NCI-H2196 (cell line): ENCODE data around the gene TXNDC17.
A peak's percentile ranks its signal among the peaks of the same experiment; 100 is the strongest.
"Not testable (repeated sequence)": the region's sequence is repeated elsewhere in the genome, so short reads cannot be mapped to it uniquely, and the experiment has no call there.

Experiments used
- DNase-seq: peaks from one replicate; lab custom pipeline; 2025; ENCODE audit not compliant: unreplicated experiment; lab: John Stamatoyannopoulos, UW

TXNDC17 gene

GRCh38 chr17:6636616-6637457 lies 4.0 kb upstream of the TXNDC17 start:
- no peak for DNase-seq

GRCh38 chr17:6637458-6637840 lies 3.4 kb upstream of the TXNDC17 start:
- no peak for DNase-seq

- DNase-seq = no peak
Measured at GRCh38 chr17:6638046-6638908, 2.6 kb upstream of the TXNDC17 start.

GRCh38 chr17:6639014-6639585 lies 1.8 kb upstream of the TXNDC17 start:
- no peak for DNase-seq

- DNase-seq = no peak
Measured at GRCh38 chr17:6639586-6640535, 999 bp upstream of the TXNDC17 start.

- DNase-seq = no peak
Measured at GRCh38 chr17:6641247-6641863, 495 bp downstream of the TXNDC17 start.

GRCh38 chr17:6642592-6642991 lies 1.7 kb downstream of the TXNDC17 start:
- DNase-seq = no peak

GRCh38 chr17:6643451-6644125 lies 2.7 kb downstream of the TXNDC17 start:
- peak; percentile 62 for DNase-seq

- DNase-seq = peak; percentile 35
Measured at GRCh38 chr17:6648181-6648580, 7.3 kb downstream of the TXNDC17 start.

GRCh38 chr17:6651354-6651918 lies 10.6 kb downstream of the TXNDC17 start, which contains the start of the genes C17orf100 and MED31:
C17orf100 (plus strand) TSS chr17:6651762; CDS start chr17:6651914, 152 bp downstream.
MED31 (minus strand) TSS chr17:6651605; CDS start chr17:6651528, 77 bp downstream.
- DNase-seq = peak; percentile 85

GRCh38 chr17:6651919-6652452 lies 11.1 kb downstream of the TXNDC17 start:
- DNase-seq = peak; percentile 15

GRCh38 chr17:6654841-6655731 lies 14.2 kb downstream of the TXNDC17 start:
- DNase-seq = peak; percentile 60

GRCh38 chr17:6655732-6656361 lies 15.0 kb downstream of the TXNDC17 start:
- DNase-seq = not testable (repeated sequence)

GRCh38 chr17:6656797-6657632 lies 16.2 kb downstream of the TXNDC17 start:
- peak; percentile 25 for DNase-seq

GRCh38 chr17:6657633-6658287 lies 16.9 kb downstream of the TXNDC17 start:
- no peak for DNase-seq

- not testable (repeated sequence) for DNase-seq
Measured at GRCh38 chr17:6658411-6658810, 17.6 kb downstream of the TXNDC17 start.
